B cell (primary cell): Measurements from ENCODE around the gene MBNL2.

Source experiments
- EZH2 ChIP-seq: IDR thresholded peaks from 2 replicates; pipeline ENCODE4 v1.6.1; 2012; ENCODE audit warnings: borderline replicate concordance, low read depth, mild to moderate bottlenecking, moderate library complexity, low read length; ENCODE audit not compliant: insufficient read depth, poor library complexity, severe bottlenecking
- TF ChIP-seq, protein P1 (sequence below): fragments of 200-600 bp; IDR thresholded peaks from one replicate; pipeline ENCODE4 v1.8.0; 2022; ENCODE audit warnings: antibody characterized with exemption, mild to moderate bottlenecking

GRCh38 chr13:97182111-97182890 lies 39.8 kb upstream of the MBNL2 start:
- TF ChIP-seq, protein P1, sequence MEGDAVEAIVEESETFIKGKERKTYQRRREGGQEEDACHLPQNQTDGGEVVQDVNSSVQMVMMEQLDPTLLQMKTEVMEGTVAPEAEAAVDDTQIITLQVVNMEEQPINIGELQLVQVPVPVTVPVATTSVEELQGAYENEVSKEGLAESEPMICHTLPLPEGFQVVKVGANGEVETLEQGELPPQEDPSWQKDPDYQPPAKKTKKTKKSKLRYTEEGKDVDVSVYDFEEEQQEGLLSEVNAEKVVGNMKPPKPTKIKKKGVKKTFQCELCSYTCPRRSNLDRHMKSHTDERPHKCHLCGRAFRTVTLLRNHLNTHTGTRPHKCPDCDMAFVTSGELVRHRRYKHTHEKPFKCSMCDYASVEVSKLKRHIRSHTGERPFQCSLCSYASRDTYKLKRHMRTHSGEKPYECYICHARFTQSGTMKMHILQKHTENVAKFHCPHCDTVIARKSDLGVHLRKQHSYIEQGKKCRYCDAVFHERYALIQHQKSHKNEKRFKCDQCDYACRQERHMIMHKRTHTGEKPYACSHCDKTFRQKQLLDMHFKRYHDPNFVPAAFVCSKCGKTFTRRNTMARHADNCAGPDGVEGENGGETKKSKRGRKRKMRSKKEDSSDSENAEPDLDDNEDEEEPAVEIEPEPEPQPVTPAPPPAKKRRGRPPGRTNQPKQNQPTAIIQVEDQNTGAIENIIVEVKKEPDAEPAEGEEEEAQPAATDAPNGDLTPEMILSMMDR = no peak
- TF ChIP-seq EZH2 = no peak
